Measurements from ENCODE around the gene ABCD3. TPM values are rescaled to one million over a fixed set of nuclear protein-coding genes. Genes with fewer than 3 reads are reported as not detected.

ABCD3 gene
- total and polyA plus RNA-seq, 2 of the 13 experiments (the other 11 are each of a cell fraction or from before 2014, with no cell fraction given): 27.5 to 166 TPM

- no peak for TF ChIP-seq ZNF883 (CRISPR knock-in tag; IDR thresholded peaks at IDR 0.05; ENCODE audit: not compliant biosample characterization)
- TF ChIP-seq ZNF619 (CRISPR knock-in tag; IDR thresholded peaks at IDR 0.05): no peak
- no peak for TF ChIP-seq PCBP2 (optimal IDR thresholded peaks at IDR 0.05; ENCODE audit: low read depth, low read length, poor library complexity, severe bottlenecking)
- no peak for TF ChIP-seq ZNF225 (CRISPR knock-in tag; IDR thresholded peaks at IDR 0.05)
- TF ChIP-seq BHLHE40 (IDR thresholded peaks at IDR 0.05; ENCODE audit: low read length): peak; percentile 66
- no peak for TF ChIP-seq ZSCAN12 (CRISPR knock-in tag; IDR thresholded peaks at IDR 0.05)
- 0 out of 2 replicates have a peak, but pooled peaks have one; percentile 24 for TF ChIP-seq CCDC6 (CRISPR knock-in tag; IDR thresholded peaks at IDR 0.05)
- TF ChIP-seq PAF1 (CRISPR knock-in tag; IDR thresholded peaks at IDR 0.05): no peak
- TF ChIP-seq ZNF207 (IDR thresholded peaks at IDR 0.05; ENCODE audit: borderline replicate concordance): no peak
- TF ChIP-seq CENPBD1 (CRISPR knock-in tag; IDR thresholded peaks at IDR 0.05; ENCODE audit: borderline replicate concordance, low read depth): no peak
- TF ChIP-seq PAX8 (CRISPR knock-in tag; IDR thresholded peaks at IDR 0.05; ENCODE audit: borderline replicate concordance): no peak
- TF ChIP-seq SP140L (CRISPR knock-in tag; IDR thresholded peaks at IDR 0.05; ENCODE audit: borderline replicate concordance): 0 out of 2 replicates have a peak, but pooled peaks have one; percentile 68
- TF ChIP-seq HIVEP1 (CRISPR knock-in tag; IDR thresholded peaks at IDR 0.05): no peak
- TF ChIP-seq, protein P1, sequence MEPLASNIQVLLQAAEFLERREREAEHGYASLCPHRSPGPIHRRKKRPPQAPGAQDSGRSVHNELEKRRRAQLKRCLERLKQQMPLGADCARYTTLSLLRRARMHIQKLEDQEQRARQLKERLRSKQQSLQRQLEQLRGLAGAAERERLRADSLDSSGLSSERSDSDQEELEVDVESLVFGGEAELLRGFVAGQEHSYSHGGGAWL (CRISPR knock-in tag; IDR thresholded peaks at IDR 0.05): no peak
- TF ChIP-seq HOXD1 (CRISPR knock-in tag; IDR thresholded peaks at IDR 0.05): 0 out of 2 replicates have a peak, but pooled peaks have one; percentile 37
- TF ChIP-seq HNF4G (IDR thresholded peaks at IDR 0.05; ENCODE audit: borderline replicate concordance, low read depth, low read length): peak; percentile 64; the same call in 1 of the 2 replicates
- no peak for TF ChIP-seq HNF4G (CRISPR knock-in tag; IDR thresholded peaks at IDR 0.05; ENCODE audit: borderline replicate concordance, low read depth)
- TF ChIP-seq MYPOP (CRISPR knock-in tag; IDR thresholded peaks at IDR 0.05): no peak; the same call in 1 of the 2 replicates
- no peak for TF ChIP-seq MEIS1 (CRISPR knock-in tag; IDR thresholded peaks at IDR 0.05; ENCODE audit: borderline replicate concordance)
- no peak for TF ChIP-seq ZNF256 (CRISPR knock-in tag; conservative IDR thresholded peaks at IDR 0.05)
- no peak for TF ChIP-seq ZNF850 (CRISPR knock-in tag; conservative IDR thresholded peaks at IDR 0.05)
- no peak for TF ChIP-seq NFRKB (IDR thresholded peaks at IDR 0.05)
- TF ChIP-seq SIX1 (CRISPR knock-in tag; IDR thresholded peaks at IDR 0.05; ENCODE audit: borderline replicate concordance): peak; percentile 77; the same call in 1 of the 2 replicates
- TF ChIP-seq ARNT2 (CRISPR knock-in tag; IDR thresholded peaks at IDR 0.05; ENCODE audit: low read depth): no peak
- TF ChIP-seq ZNF354B (CRISPR knock-in tag; IDR thresholded peaks at IDR 0.05): no peak
- TF ChIP-seq, protein P2, sequence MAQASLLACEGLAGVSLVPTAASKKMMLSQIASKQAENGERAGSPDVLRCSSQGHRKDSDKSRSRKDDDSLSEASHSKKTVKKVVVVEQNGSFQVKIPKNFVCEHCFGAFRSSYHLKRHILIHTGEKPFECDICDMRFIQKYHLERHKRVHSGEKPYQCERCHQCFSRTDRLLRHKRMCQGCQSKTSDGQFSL (CRISPR knock-in tag; IDR thresholded peaks at IDR 0.05): no peak
- TF ChIP-seq, protein P3, sequence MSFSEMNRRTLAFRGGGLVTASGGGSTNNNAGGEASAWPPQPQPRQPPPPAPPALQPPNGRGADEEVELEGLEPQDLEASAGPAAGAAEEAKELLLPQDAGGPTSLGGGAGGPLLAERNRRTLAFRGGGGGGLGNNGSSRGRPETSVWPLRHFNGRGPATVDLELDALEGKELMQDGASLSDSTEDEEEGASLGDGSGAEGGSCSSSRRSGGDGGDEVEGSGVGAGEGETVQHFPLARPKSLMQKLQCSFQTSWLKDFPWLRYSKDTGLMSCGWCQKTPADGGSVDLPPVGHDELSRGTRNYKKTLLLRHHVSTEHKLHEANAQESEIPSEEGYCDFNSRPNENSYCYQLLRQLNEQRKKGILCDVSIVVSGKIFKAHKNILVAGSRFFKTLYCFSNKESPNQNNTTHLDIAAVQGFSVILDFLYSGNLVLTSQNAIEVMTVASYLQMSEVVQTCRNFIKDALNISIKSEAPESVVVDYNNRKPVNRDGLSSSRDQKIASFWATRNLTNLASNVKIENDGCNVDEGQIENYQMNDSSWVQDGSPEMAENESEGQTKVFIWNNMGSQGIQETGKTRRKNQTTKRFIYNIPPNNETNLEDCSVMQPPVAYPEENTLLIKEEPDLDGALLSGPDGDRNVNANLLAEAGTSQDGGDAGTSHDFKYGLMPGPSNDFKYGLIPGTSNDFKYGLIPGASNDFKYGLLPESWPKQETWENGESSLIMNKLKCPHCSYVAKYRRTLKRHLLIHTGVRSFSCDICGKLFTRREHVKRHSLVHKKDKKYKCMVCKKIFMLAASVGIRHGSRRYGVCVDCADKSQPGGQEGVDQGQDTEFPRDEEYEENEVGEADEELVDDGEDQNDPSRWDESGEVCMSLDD (CRISPR knock-in tag; IDR thresholded peaks at IDR 0.05; ENCODE audit: borderline replicate concordance): peak; percentile 49; the same call in 1 of the 2 replicates
Measured at GRCh38 chr1:94425821-94426484, 7.8 kb downstream of the ABCD3 start (continued).

Measured in HepG2 (cell line).